HG02973 (cell line): ENCODE measurements around the gene POLL.
"Not testable (repeated sequence)": the region's sequence is repeated elsewhere in the genome, so short reads cannot be mapped to it uniquely, and the experiment has no call there.

Source experiments
- ATAC-seq: cut with Tn5 transposase; IDR thresholded peaks from one replicate; pipeline ENCODE4 v1.9.1; 2021; ENCODE audit warnings: moderate library complexity; ENCODE audit not compliant: unreplicated experiment

The POLL gene

DNA sequence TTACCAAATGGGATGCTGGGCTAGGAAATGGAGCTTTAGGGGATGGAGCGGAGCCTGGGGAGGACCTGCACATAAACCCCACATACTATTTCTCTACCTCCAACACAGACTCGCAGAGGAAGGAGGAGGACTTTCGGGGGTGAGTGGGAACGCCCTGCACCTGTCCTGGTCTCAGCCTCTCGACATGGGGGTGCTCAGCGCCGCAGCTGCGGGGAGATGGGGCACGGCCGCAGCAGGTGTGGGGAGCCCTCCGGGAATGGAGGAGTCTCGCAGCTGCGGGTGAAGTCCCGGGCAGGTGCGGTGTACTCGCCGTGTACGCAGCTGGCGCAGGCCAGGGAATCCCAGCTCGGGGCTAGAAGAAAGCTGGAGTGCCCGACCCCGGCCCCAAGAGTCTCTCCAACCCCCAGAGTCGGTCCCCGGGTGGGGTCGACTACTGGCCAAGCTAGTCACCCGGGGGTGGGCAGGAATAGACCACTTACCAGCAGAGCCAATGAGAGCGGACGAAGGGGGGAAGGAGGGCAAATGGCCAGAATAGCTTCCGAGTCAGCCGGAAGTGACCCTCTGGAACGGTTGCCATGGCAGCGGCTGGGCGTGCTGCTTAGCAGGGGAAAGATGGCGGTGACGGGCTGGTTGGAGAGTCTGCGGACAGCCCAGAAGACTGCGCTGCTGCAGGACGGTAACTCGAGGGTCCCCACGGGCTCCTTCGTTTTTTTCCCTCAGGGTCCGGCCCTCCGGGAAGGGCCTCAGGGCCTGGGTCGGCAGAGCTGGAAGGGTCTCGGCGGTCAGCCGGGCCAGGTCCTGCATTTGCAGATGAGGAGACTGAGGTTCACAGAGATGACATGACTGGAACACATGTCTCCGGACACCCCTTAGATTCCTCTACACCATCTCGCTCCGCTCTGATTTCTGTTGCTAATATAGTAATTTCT, at the start of gene POLL, which contains the start of gene DPCD:
POLL (minus strand) TSS at position 533 of the 929 bp plus-strand sequence. CDS start 897 bp downstream, outside the sequence.
DPCD (plus strand) TSS at position 597 of the 929 bp plus-strand sequence; CDS start at position 613, 16 bp downstream.
- peak; percentile 95 for ATAC-seq

DNA sequence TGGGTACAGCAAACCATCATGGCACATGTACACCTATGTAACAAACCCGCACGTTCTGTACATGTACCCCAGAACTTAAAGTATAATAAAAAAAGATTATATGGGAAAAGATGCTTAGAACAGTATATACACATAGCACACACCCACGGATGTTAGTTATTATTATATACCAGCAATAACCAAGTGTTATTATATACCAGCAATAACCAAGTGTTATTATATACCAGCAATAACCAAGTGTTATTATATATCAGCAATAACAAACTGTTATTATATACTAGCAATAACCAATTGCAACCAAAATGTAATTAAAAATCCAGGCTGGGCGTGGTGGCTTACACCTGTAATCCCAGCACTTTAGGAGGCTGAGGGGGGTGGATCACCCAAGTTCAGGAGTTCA, 45.5 kb upstream of the POLL start:
- ATAC-seq, result not testable (repeated sequence)

DNA sequence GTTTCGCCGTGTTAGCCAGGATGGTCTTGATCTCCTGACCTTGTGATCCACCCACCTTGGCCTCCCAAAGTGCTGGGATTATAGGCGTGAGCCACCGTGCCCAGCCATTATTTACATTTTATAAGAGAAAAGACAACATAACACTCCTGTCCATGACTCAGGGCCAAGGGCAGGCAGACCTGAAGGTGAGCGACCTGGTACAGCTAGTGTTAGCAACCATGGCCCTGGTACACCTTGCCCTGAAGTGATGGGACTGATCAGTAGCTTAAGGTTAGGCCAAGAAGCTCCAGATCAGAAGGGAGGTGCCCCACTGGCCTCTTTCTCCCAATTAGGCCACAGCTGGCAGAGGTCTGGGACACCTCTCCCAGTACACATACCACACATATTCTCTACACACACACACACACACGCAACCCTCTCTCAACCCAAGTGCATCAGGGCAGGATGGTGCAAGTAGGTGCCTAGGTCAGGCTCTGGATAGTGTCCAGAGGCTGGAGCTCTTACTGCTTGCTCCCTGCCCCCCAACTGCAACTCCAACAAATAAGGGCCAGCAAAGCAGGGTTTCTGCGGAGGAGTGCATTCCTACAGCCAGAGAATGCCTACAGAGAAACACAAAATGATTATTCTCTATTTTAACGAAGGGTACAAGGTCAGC, 43.9 kb upstream of the POLL start:
- no peak for ATAC-seq

DNA sequence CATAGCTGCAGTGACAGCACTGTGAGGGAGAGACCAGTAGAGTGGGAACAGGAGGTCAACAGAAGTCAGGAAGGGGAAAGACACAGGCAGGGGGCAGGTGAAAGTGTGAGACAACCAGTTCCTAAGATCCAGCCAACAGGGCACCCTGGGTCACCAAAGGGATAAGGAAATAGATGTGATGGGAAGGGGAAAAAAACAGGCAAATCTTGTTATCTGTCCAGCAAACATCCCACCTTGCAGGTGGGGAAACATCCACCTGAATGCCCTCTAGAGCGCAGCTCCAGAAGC, 42.5 kb upstream of the POLL start:
- ATAC-seq, result no peak

- no peak for ATAC-seq
Observed at GRCh38 chr10:101629837-101630632, 42.0 kb upstream of the POLL start.

DNA sequence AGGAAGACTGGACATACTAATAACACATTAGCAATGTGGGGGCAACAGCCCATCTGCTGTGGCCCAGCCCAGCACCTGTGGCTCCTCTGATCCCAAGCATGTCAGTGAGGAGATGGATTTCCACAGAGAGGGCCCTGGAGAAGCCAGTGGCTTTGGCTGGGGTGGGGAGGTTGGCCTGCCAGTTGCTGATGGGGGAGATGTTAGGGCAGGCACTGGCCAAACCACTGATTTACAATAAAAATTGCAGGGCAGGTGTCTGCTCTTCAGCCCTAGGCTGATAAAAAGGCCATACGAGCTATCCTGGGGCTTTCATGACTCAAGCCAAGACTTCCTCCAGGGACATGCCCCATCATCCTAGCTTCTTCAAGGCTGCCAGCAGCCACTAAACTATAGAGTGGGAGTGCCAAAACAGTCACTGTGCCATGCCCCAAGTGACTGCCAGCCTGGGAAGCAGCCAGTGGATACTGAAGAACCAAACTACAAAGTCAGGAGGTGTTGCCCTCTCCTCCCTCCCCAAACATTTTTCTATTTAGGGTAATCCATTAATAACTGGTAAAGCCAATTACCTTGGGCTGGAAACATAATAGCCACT, 37.9 kb upstream of the POLL start:
- ATAC-seq, result no peak

GRCh38 chr10:101624526-101625102, 36.6 kb upstream of the POLL start:
- ATAC-seq, result no peak

DNA sequence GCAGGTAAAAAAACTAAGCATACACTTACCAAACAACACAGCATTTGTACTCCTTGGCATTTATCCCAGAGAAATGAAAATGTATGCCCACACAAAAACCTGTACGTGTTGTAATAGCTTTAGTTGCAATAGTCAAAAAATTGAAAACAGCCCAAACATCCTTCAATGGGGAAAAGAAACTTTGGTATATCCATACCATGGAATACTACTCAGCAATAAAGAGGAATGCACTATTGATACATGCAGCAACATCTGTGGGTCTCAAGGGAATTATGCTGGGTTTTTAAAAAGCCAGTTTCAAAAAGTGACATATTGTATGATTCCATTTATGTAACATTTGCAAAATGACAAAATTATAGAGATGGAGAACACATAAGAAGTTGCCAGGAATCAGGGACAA, 35.5 kb upstream of the POLL start:
- ATAC-seq, result no peak

GRCh38 chr10:101619983-101620382, 31.9 kb upstream of the POLL start:
- ATAC-seq, result no peak

- no peak for ATAC-seq
Observed at GRCh38 chr10:101618871-101619270, 30.8 kb upstream of the POLL start.

GRCh38 chr10:101617824-101618568, 29.9 kb upstream of the POLL start:
- no peak for ATAC-seq

DNA sequence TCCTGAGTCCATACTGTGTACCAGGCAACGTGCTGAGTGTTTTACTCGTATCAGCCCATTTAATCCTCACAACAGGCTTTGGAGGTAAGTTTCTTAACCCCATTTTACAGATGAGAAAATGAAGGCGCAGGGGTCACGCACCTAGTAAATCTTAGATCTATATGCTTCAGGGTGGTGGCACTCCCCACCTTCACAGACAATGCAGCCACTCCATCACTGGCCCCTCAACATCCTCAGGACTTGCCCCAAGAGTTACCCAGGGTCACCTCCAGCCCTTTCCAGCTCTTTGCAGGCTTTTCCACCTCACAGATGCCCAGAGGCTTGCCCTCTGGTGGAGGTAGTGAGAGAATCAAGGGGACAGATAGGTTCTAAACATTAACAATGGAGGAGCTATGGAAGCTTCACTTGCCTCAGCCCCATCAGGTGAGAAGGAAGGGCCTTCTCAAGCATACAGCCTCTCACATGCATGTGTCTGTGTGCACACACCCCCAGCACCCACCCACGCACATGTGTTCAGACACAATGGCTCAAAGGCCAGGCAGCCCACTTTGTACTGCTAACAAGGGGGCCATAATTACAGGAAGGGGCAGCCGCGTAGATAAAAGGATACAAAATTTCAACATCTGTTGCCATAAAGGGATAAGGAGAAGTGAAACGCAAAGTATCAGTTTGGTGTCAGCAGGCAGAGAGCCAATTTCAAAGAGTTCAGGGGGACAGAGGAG, 29.2 kb upstream of the POLL start:
- ATAC-seq, result peak; percentile 47

DNA sequence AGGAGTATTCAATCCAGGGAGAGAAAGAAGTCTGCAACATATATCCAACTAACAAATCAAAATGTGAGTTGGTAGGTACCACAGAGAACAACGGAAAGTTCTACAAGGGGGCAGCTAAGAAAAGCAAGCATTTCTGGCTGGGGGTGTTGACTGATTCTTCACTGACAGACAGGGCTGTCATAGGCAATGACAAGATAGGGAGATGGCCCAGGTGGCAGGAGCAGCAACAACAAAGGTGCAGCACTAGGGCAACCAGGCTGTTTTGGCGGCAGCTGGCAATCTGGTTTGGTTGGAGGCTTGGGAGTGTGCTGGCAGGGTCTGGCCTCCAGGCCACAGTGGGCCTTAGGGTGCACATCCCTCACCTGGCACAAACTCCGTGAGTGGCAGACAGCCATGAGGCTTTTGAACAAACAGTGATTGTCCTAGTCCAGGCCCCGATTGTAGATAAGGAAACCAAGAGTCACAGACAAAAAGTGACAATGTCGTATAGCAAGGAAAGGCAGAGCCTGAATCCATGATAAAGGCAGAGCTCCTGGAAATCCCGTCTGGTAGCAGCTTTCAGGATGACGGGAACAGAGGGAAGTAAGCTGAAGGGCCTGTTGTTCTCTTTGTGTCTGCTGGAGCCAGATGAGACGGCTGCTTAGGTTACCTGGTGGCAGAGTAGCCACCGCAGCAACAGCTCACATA, 28.5 kb upstream of the POLL start:
- ATAC-seq, result no peak

GRCh38 chr10:101615525-101616116, 27.6 kb upstream of the POLL start:
- ATAC-seq, result no peak

GRCh38 chr10:101614663-101615524, 26.8 kb upstream of the POLL start:
- no peak for ATAC-seq

DNA sequence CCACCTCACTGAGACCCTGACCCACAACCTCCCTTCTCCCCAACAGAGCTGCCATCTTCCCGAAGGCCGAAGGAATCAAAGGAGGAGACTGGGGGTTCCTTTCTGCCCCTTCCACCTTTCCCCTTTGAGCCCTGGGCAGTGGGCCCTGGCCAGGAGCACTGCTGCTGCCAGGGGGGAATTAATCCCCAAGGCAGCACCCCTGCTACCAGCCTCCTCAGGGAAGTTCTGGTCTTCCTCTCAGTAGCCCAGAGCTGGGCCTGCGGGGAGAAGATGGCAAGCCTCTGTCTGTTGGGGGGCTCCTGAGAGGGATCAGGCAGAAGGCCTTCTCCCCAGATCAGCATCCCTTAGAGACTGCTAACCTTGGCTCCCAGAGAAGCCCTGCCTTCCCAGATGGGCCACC, 25.6 kb upstream of the POLL start:
- no peak for ATAC-seq

DNA sequence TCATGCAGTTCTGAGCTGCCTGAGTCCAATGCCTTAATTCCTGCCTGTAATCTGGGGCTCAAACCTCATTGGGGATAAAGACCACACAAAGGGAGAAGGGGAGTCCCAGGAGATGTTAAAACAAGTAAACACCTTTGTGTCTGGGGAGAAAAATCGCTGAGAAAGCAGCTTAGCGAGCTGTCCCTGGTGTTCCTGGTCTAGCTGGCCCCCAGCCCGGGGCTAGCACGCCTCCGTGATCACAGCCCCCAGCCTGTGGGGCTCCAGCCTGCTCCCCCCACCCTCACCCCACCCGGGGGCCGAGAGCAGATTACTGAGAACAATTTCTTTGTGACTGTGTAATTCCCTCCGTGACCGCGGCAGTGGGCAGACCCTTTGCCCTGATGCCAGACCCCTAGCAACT, 24.8 kb upstream of the POLL start:
- ATAC-seq, result no peak
